Nephron progenitor cell (in vitro differentiated cells): ENCODE data around the gene BICC1.

ENCODE experiments used
- DNase-seq: peaks from one replicate; pipeline ENCODE4 v3.0.0; 2021
- H3K27ac Mint-ChIP-seq: 2 replicates; pipeline ENCODE4 v1.8.0; 2021; ENCODE audit warnings: mild to moderate bottlenecking, moderate library complexity, mixed read lengths
- H3K27me3 Mint-ChIP-seq: 2 replicates; pipeline ENCODE4 v1.8.0; 2021; ENCODE audit warnings: mild to moderate bottlenecking, low read depth, mixed read lengths; ENCODE audit not compliant: poor library complexity
- H3K36me3 Mint-ChIP-seq: 2 replicates; pipeline ENCODE4 v1.8.0; 2021; ENCODE audit warnings: low read depth, mixed read lengths
- H3K4me1 Mint-ChIP-seq: 2 replicates; pipeline ENCODE4 v1.8.0; 2021; ENCODE audit warnings: mixed read lengths
- H3K4me3 Mint-ChIP-seq: 2 replicates; pipeline ENCODE4 v1.8.0; 2021; ENCODE audit warnings: mild to moderate bottlenecking, moderate library complexity, mixed read lengths
- H3K9me3 Mint-ChIP-seq: 2 replicates; pipeline ENCODE4 v1.8.0; 2021; ENCODE audit warnings: mild to moderate bottlenecking, moderate library complexity, mixed read lengths
- TF ChIP-seq, protein P1 (sequence below): fragments of 200-600 bp; sonication (generic); IDR thresholded peaks from 2 replicates; pipeline ENCODE4 v1.5.0; 2021; ENCODE audit warnings: antibody characterized with exemption

Gene BICC1

GRCh38 chr10:58734116-58734515 is 221.4 kb downstream of the BICC1 start:
- Mint-ChIP-seq H3K27ac (no peak overlapping the region), H3K9me3 (peaks cover 28% of the 10 kb centered on the region), H3K4me3 (no peak overlapping the region), H3K27me3 (no peaks in the 10 kb centered on the region), H3K4me1 (no peaks in the 10 kb centered on the region), H3K36me3 (no peaks in the 10 kb centered on the region)
- DNase-seq = no peak
- TF ChIP-seq, protein P1, sequence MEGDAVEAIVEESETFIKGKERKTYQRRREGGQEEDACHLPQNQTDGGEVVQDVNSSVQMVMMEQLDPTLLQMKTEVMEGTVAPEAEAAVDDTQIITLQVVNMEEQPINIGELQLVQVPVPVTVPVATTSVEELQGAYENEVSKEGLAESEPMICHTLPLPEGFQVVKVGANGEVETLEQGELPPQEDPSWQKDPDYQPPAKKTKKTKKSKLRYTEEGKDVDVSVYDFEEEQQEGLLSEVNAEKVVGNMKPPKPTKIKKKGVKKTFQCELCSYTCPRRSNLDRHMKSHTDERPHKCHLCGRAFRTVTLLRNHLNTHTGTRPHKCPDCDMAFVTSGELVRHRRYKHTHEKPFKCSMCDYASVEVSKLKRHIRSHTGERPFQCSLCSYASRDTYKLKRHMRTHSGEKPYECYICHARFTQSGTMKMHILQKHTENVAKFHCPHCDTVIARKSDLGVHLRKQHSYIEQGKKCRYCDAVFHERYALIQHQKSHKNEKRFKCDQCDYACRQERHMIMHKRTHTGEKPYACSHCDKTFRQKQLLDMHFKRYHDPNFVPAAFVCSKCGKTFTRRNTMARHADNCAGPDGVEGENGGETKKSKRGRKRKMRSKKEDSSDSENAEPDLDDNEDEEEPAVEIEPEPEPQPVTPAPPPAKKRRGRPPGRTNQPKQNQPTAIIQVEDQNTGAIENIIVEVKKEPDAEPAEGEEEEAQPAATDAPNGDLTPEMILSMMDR = no peak

DNA sequence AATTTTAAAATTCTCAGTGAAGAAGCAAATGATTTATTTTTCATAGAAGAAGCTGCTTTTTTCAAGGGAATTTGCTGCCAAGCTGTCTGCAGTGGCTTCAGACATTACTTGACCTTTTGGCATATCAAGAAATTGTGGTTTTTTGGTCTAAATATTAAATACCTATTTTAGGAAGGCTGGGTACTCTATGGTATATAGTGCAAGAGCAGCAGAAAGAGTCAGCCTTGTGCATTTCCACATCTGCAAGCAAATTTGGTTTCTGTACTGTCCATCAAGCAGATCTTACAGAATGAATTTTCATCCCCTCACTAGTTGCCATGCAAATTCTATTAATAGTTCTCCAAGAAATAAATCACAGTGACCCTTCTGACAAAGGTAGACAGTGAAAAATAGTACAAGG is 222.0 kb downstream of the BICC1 start:
- DNase-seq = no peak
- no peak overlapping the region for H3K4me3 Mint-ChIP-seq
- H3K27me3 Mint-ChIP-seq = no peaks in the 10 kb centered on the region

DNA sequence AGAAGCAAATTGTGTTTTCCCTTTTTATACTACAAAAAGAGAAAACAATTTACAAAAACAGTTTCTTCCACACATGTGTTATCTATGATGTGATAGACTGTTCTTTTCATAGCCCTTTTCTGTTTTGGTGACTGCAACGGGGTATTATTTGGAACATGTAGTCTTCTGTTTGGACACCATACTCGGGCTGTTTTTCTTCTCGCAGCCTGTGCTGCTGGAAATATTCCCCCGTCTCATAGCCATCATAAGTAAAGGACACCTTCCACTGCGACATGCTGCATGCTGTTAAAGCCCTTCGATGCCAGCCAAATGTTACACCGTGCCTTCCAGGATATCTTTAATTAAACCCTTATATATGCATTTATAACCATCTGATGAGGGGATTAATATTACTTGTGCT is 222.4 kb downstream of the BICC1 start:
- peaks cover 18% of the 10 kb centered on the region for H3K9me3 Mint-ChIP-seq
- TF ChIP-seq, protein P1 = no peak
- H3K4me3 Mint-ChIP-seq = no peak overlapping the region
- H3K27ac Mint-ChIP-seq = no peak overlapping the region
- H3K27me3 Mint-ChIP-seq = no peaks in the 10 kb centered on the region
- DNase-seq = no peak
- no peaks in the 10 kb centered on the region for H3K36me3 Mint-ChIP-seq
- no peaks in the 10 kb centered on the region for H3K4me1 Mint-ChIP-seq

More for the DNA sequence above, 222.0 kb downstream of the BICC1 start:
- Mint-ChIP-seq H3K27ac (no peak overlapping the region), H3K4me1 (no peaks in the 10 kb centered on the region), H3K9me3 (peaks cover 23% of the 10 kb centered on the region), H3K36me3 (no peaks in the 10 kb centered on the region)
- TF ChIP-seq, protein P1 = no peak

DNA sequence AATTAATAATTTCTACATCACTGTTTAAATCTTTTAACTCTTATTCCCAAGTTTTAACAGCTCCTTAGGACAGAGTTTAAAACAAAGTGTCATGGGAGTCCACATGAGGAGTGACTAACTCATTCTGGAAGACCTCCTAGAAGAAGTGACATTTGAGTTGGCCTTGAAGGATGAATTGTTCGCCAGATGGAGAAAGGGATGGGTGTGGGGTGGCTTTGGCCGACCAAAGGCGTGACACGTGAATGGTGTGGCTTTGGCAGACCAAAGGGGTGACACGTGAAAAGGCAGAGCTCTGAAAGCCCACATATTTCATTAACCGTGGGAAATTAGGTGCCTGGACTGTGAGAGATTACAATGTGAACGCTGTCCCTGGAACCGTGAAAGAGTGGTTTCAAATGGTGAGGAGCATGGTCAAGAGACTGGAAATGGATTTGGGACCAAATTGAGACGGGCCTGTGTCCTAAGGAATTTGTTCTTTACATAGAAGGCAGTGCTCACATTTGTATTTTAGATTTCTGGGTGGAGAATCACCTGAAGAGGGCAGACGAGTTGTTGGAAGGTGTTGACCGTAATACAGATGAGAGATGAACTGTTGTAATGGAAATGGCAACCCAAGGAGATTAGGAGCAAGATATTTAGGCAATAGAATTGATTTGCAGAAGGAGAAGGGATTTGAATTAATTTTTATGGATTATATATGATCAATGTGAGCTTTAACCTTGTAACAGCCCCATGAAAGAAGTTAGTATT is 228.1 kb downstream of the BICC1 start:
- TF ChIP-seq, protein P1 = no peak
- no peak overlapping the region for H3K4me3 Mint-ChIP-seq
- H3K9me3 Mint-ChIP-seq = peaks cover 3% of the 10 kb centered on the region
- H3K27me3 Mint-ChIP-seq = no peaks in the 10 kb centered on the region
- H3K27ac Mint-ChIP-seq = no peak overlapping the region
- no peak for DNase-seq
- peaks cover 10% of the 10 kb centered on the region for H3K4me1 Mint-ChIP-seq
- H3K36me3 Mint-ChIP-seq = no peaks in the 10 kb centered on the region

- H3K4me1 Mint-ChIP-seq = peaks cover 13% of the 10 kb centered on the region
- H3K9me3 Mint-ChIP-seq = peaks cover 3% of the 10 kb centered on the region
- H3K36me3 Mint-ChIP-seq = no peaks in the 10 kb centered on the region
- TF ChIP-seq, protein P1 = no peak
- DNase-seq = no peak
- H3K27ac Mint-ChIP-seq = no peak overlapping the region
- no peaks in the 10 kb centered on the region for H3K27me3 Mint-ChIP-seq
- no peak overlapping the region for H3K4me3 Mint-ChIP-seq
Measured at GRCh38 chr10:58741673-58742072, 229.0 kb downstream of the BICC1 start.

DNA sequence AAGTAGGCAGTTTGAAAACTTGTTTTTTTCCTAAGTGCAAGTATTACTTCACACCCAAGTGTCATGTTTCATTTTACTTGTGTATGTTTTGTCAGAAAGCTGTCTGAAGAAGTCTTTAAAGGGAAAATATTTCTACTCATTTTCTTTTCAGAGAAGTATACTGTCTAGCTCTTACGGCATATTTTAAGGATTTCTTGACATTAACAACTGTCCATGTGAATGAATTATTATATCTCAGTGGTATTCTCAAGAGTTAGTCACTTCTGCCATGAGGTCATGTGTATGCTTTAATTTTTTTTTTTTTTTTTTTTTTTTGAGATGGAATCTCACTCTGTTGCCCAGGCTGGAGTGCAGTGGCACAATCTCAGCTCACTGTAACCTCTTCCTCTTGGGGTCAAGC is 229.5 kb downstream of the BICC1 start:
- DNase-seq = no peak
- no peaks in the 10 kb centered on the region for H3K27me3 Mint-ChIP-seq
- H3K4me1 Mint-ChIP-seq = peaks cover 15% of the 10 kb centered on the region
- H3K27ac Mint-ChIP-seq = no peak overlapping the region
- no peaks in the 10 kb centered on the region for H3K36me3 Mint-ChIP-seq
- H3K9me3 Mint-ChIP-seq = peaks cover 3% of the 10 kb centered on the region
- TF ChIP-seq, protein P1 = no peak
- no peak overlapping the region for H3K4me3 Mint-ChIP-seq
